ENCODE data around the gene TMEM259. TPM values are rescaled to one million over a fixed set of nuclear protein-coding genes. Genes with fewer than 3 reads are reported as not detected.

TMEM259 gene
- total and polyA plus RNA-seq, 7 donors: 67.1 to 133 (median 88.8) TPM

DNA sequence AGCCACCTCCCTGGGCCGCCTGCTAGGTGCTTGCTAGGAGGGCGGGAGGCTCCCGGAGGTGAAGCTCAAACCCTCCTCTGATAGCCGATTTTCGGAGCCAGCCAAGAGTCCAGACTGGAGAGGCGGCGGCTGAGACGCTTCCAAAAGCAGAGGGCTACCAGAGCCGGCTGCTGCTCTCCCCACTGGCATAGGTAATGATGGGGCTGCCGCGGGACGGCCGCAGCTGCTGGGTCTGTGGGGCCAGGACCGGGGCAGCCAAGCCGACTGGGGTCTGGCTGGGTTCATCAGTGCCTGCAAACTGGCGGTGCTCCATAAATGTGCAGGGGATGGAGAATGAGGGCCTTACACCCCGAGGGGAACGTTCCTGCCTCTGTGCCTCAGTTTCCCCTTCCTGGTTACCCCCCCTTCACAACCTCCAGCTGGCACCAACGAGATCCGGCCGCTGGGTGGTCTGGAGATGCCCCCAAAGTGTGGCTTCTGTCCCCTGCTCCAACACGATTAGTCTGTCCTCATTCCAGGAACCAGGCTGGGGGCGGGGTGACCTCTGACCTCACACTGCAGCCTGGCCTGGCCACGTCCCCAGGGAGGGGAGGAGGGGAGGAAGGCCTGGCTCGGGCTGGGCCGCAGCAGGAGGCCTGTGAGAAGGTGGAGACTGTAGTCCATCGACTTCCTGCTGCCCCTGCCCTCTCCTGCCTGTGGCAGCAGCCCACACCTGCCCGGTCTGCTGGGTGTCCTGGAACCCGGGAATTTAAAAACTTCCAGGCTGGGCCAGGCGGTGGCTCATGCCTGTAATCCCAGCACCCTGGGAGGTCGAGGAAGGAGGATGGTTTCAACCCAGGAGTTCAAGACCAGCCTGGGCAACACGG, 40.6 kb downstream of the TMEM259 start:
- no peaks in the 10 kb centered on the region for H3K9me3 ChIP-seq
- intact Hi-C loops (cut with DNase I): loop anchor here (5.0 to 10.0 kb wide), 2 partner anchors 126 to 208 kb away; partner anchors contain the start of genes CFD (in 1 of the 2) and ELANE (in 1 of the 2)
- no peak overlapping the region for H3K4me3 ChIP-seq
- TF ChIP-seq, protein P1, sequence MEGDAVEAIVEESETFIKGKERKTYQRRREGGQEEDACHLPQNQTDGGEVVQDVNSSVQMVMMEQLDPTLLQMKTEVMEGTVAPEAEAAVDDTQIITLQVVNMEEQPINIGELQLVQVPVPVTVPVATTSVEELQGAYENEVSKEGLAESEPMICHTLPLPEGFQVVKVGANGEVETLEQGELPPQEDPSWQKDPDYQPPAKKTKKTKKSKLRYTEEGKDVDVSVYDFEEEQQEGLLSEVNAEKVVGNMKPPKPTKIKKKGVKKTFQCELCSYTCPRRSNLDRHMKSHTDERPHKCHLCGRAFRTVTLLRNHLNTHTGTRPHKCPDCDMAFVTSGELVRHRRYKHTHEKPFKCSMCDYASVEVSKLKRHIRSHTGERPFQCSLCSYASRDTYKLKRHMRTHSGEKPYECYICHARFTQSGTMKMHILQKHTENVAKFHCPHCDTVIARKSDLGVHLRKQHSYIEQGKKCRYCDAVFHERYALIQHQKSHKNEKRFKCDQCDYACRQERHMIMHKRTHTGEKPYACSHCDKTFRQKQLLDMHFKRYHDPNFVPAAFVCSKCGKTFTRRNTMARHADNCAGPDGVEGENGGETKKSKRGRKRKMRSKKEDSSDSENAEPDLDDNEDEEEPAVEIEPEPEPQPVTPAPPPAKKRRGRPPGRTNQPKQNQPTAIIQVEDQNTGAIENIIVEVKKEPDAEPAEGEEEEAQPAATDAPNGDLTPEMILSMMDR (IDR thresholded peaks at IDR 0.05): no peak
- 19 to 25% (median 25%) methylated on average over 30 to 32 of the region's 32 CpGs for WGBS, 3 donors
- ATAC-seq (no peak), DNase-seq (no peak)
- H3K27ac ChIP-seq: no peak overlapping the region
- no peaks in the 10 kb centered on the region for H3K36me3 ChIP-seq (ENCODE audit: insufficient read depth in 1 of 2, low read depth in 1 of 2)
- H3K4me1 ChIP-seq: peaks cover 10% of the 10 kb centered on the region
- no peaks in the 10 kb centered on the region for H3K27me3 ChIP-seq (ENCODE audit: insufficient read depth in 3 of 3, low read length in 2 of 3)

DNA sequence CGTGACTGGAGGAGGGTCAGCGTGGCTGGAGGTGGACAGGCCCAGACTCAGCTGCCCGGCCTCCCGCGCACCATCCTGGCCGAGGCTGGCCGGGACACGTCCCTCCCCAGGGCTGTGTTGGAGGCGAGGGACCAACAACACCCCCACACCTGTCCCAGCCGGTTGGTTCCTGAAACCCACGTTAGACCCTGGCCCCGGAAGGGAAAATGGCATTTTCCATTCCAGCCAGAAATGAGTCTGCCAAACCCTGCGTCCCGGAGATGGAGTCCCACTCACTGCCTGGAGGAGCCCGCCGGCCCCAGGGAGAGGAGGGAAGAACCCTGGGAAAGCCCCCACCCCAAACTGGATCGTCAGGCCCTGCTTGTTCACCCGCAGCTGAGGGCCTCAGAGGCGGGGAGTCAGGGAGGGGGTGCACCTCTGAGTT, 41.6 kb downstream of the TMEM259 start:
- Histone ChIP-seq H3K4me1 (peaks cover 5% of the 10 kb centered on the region), H3K27me3 (ENCODE audit: insufficient read depth in 3 of 3, low read length in 2 of 3) (no peaks in the 10 kb centered on the region), H3K27ac (no peak overlapping the region), H3K9me3 (no peaks in the 10 kb centered on the region), H3K36me3 (ENCODE audit: insufficient read depth in 1 of 2, low read depth in 1 of 2) (no peaks in the 10 kb centered on the region), H3K4me3 (no peak overlapping the region)
- DNase-seq (no peak), ATAC-seq (no peak)
- TF ChIP-seq, protein P1 (IDR thresholded peaks at IDR 0.05): no peak
- intact Hi-C loops (cut with DNase I): no loop called here
- WGBS, 3 donors: 48 to 60% (median 56%) methylated on average over 16 to 19 of the region's 19 CpGs

DNA sequence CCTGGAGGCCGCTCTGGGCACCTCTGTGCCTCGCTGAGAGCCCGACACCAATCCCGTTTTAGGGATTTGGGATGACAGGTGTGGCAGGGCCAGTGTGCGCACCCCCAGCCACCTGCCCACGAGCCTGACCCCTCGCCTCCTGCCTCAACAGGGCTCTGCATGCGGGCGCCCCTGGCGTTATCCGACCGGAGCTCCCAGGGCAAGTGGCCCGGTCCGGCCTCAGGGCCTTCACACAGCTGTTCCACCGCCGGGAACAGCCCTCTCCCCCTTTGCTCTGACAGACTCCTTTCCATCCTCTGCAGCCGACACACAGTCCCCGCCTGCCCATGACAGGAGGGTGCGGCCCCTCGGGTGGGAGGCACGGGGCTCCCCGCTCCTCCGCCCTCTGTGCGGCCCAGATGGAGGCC, 43.9 kb downstream of the TMEM259 start:
- Histone ChIP-seq H3K4me1 (no peaks in the 10 kb centered on the region), H3K4me3 (no peak overlapping the region), H3K36me3 (ENCODE audit: insufficient read depth in 1 of 2, low read depth in 1 of 2) (no peaks in the 10 kb centered on the region), H3K27me3 (ENCODE audit: insufficient read depth in 3 of 3, low read length in 2 of 3) (peaks cover 0 to 7% (median 0%) of the 10 kb centered on the region in 3 donors), H3K27ac (no peak overlapping the region), H3K9me3 (no peaks in the 10 kb centered on the region)
- TF ChIP-seq, protein P1 (IDR thresholded peaks at IDR 0.05): no peak
- ATAC-seq (peak in 1 of 4 donors; percentile 12), DNase-seq (no peak)
- WGBS, 3 donors: 59 to 76% (median 66%) methylated on average over 23 to 24 of the region's 24 CpGs
- intact Hi-C loops (cut with DNase I): no loop called here

DNA sequence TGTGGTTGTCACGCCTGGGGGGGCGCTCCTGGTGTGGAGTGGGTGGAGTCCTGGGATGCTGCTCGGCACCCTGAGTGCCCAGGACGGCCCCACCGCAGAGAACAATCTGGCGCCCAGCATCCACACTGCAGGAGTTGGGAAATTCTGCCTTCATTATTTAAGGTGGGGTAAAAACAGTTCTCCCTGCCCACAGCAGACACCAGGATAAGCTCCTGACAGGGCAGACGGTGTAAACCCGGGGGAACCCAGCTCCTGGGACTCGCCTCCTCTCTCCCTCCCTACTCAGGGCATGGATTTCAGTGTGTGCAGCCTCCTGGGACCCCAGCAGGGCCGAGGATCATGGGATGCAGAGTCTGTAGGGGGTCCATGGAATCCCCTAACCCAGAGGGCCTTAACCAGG, 44.4 kb downstream of the TMEM259 start:
- no peak for DNase-seq

More for the DNA sequence above, 44.4 kb downstream of the TMEM259 start:
- Histone ChIP-seq H3K4me3 (no peak overlapping the region), H3K27me3 (ENCODE audit: insufficient read depth in 3 of 3, low read length in 2 of 3) (peaks cover 0 to 7% (median 0%) of the 10 kb centered on the region in 3 donors), H3K4me1 (no peaks in the 10 kb centered on the region), H3K36me3 (ENCODE audit: insufficient read depth in 1 of 2, low read depth in 1 of 2) (peaks cover 0 to 5% of the 10 kb centered on the region in 2 donors), H3K9me3 (peaks cover 4% of the 10 kb centered on the region), H3K27ac (no peak overlapping the region)
- 55 to 73% (median 72%) methylated on average over 10 of the region's 10 CpGs for WGBS, 3 donors
- peak in 1 of 4 donors; percentile 19 for ATAC-seq
- intact Hi-C loops (cut with DNase I): no loop called here
- TF ChIP-seq, protein P1 (IDR thresholded peaks at IDR 0.05): no peak
